ENCODE results near the gene TNIP2. TPM values are rescaled to one million over a fixed set of nuclear protein-coding genes. Genes with fewer than 3 reads are reported as not detected.

TNIP2 gene
- total RNA-seq, 1 experiment from 2014 or later, result 35.8 TPM

GRCh38 chr4:2735869-2736268 is 20.3 kb downstream of the TNIP2 start:
- no peak overlapping the region for H3K27ac Mint-ChIP-seq (ENCODE audit: unreplicated experiment)
- H3K4me3 ChIP-seq (ENCODE audit: low read depth, low read length), result no peak overlapping the region
- peaks cover 41% of the 10 kb centered on the region for H3K36me3 Mint-ChIP-seq (ENCODE audit: insufficient read depth, unreplicated experiment)
- intact Hi-C loops (cut with micrococcal nuclease; ENCODE audit: unreplicated experiment), result no loop called here
- no peaks in the 10 kb centered on the region for H3K4me1 ChIP-seq
- ChIA-PET CTCF (no interaction called here), POLR2A (no interaction called here)
- no peaks in the 10 kb centered on the region for H3K9me3 ChIP-seq
- BruUV-seq (replicated peaks), result no TSS peak
- no peak overlapping the region for H3K4me3 Mint-ChIP-seq (ENCODE audit: unreplicated experiment)
- no peaks in the 10 kb centered on the region for H3K4me1 Mint-ChIP-seq (ENCODE audit: low read depth, unreplicated experiment)
- H3K36me3 ChIP-seq (ENCODE audit: control insufficient read depth, insufficient read depth, low read length), result no peaks in the 10 kb centered on the region
- DNase-seq, result no peak
- H3K9me3 Mint-ChIP-seq (ENCODE audit: unreplicated experiment), result no peaks in the 10 kb centered on the region
- TF ChIP-seq CTCF (IDR thresholded peaks at IDR 0.05; ENCODE audit: insufficient read depth in 1 of 2, low read depth in 1 of 2, low read length in 1 of 2, severe bottlenecking in 1 of 2, unreplicated experiment in 1 of 2), result no peak
- H3K27me3 ChIP-seq (replicated peaks; ENCODE audit: control insufficient read depth, insufficient read depth, low read length), result no peaks in the 10 kb centered on the region
- H3K27me3 Mint-ChIP-seq (ENCODE audit: insufficient read depth, unreplicated experiment), result no peaks in the 10 kb centered on the region

GRCh38 chr4:2734612-2735011 is 21.5 kb downstream of the TNIP2 start:
- Mint-ChIP-seq H3K36me3 (ENCODE audit: insufficient read depth, unreplicated experiment) (peaks cover 45% of the 10 kb centered on the region), H3K4me3 (ENCODE audit: unreplicated experiment) (no peak overlapping the region), H3K27ac (ENCODE audit: unreplicated experiment) (no peak overlapping the region), H3K9me3 (ENCODE audit: unreplicated experiment) (no peaks in the 10 kb centered on the region), H3K27me3 (ENCODE audit: insufficient read depth, unreplicated experiment) (no peaks in the 10 kb centered on the region), H3K4me1 (ENCODE audit: low read depth, unreplicated experiment) (no peaks in the 10 kb centered on the region)
- TF ChIP-seq CTCF (IDR thresholded peaks at IDR 0.05; ENCODE audit: insufficient read depth in 1 of 2, low read depth in 1 of 2, low read length in 1 of 2, severe bottlenecking in 1 of 2, unreplicated experiment in 1 of 2), result no peak
- no peaks in the 10 kb centered on the region for H3K4me1 ChIP-seq
- POLR2A ChIA-PET, result no interaction called here
- DNase-seq, result no peak
- no peak overlapping the region for H3K4me3 ChIP-seq (ENCODE audit: low read depth, low read length)
- CTCF ChIA-PET, result interaction anchor here (0.5 to 1.1 kb wide), 2 partner anchors 10 to 15 kb away, joined by 4 to 6 read pairs; no protein-coding TSS in a partner anchor
- no TSS peak for BruUV-seq (replicated peaks)
- H3K36me3 ChIP-seq (ENCODE audit: control insufficient read depth, insufficient read depth, low read length), result no peaks in the 10 kb centered on the region
- no peaks in the 10 kb centered on the region for H3K27me3 ChIP-seq (replicated peaks; ENCODE audit: control insufficient read depth, insufficient read depth, low read length)
- intact Hi-C loops (cut with micrococcal nuclease; ENCODE audit: unreplicated experiment), result no loop called here
- no peaks in the 10 kb centered on the region for H3K9me3 ChIP-seq

- no peak overlapping the region for H3K4me3 ChIP-seq (ENCODE audit: low read depth, low read length)
- H3K4me1 Mint-ChIP-seq (ENCODE audit: low read depth, unreplicated experiment), result no peaks in the 10 kb centered on the region
- intact Hi-C loops (cut with micrococcal nuclease; ENCODE audit: unreplicated experiment), result no loop called here
- ChIA-PET CTCF (interaction anchor here (0.5 to 1.1 kb wide), 3 partner anchors 9 to 21 kb away, joined by 3 to 6 read pairs (median 4); no protein-coding TSS in a partner anchor), POLR2A (no interaction called here)
- BruUV-seq (replicated peaks), result no TSS peak
- no peak overlapping the region for H3K27ac Mint-ChIP-seq (ENCODE audit: unreplicated experiment)
- H3K9me3 Mint-ChIP-seq (ENCODE audit: unreplicated experiment), result no peaks in the 10 kb centered on the region
- TF ChIP-seq CTCF (IDR thresholded peaks at IDR 0.05; ENCODE audit: insufficient read depth in 1 of 2, low read depth in 1 of 2, low read length in 1 of 2, severe bottlenecking in 1 of 2, unreplicated experiment in 1 of 2), result no peak
- peaks cover 49% of the 10 kb centered on the region for H3K36me3 Mint-ChIP-seq (ENCODE audit: insufficient read depth, unreplicated experiment)
- no peaks in the 10 kb centered on the region for H3K27me3 Mint-ChIP-seq (ENCODE audit: insufficient read depth, unreplicated experiment)
- H3K4me3 Mint-ChIP-seq (ENCODE audit: unreplicated experiment), result no peak overlapping the region
- H3K4me1 ChIP-seq, result no peaks in the 10 kb centered on the region
- no peaks in the 10 kb centered on the region for H3K9me3 ChIP-seq
- no peak for DNase-seq
- no peaks in the 10 kb centered on the region for H3K36me3 ChIP-seq (ENCODE audit: control insufficient read depth, insufficient read depth, low read length)
- no peaks in the 10 kb centered on the region for H3K27me3 ChIP-seq (replicated peaks; ENCODE audit: control insufficient read depth, insufficient read depth, low read length)
These were observed 22.1 kb downstream of the TNIP2 start for GRCh38 chr4:2733844-2734574.
